Cardiac muscle cell (in vitro differentiated cells and primary cell): ENCODE results near the gene CXorf65. TPM values are rescaled to one million over a fixed set of nuclear protein-coding genes. Genes with fewer than 3 reads are reported as not detected.

ENCODE experiments used
- DNase-seq, 2 donors: peaks; one replicate each; pipeline versions ENCODE4 v3.0.0 to v3.0.0-alpha.2; 2010 to 2017; ENCODE audit warnings: low read depth in 1 of 2, low spot score in 1 of 2
- H3K27ac ChIP-seq: fragments of 200-600 bp; sonication (generic); 2 replicates; pipeline ENCODE4 v1.5.1; 2016
- H3K27me3 ChIP-seq: fragments of 200-600 bp; sonication (generic); 2 replicates; pipeline ENCODE4 v1.6.0; 2016; ENCODE audit warnings: control low read depth
- H3K36me3 ChIP-seq: fragments of 200-600 bp; sonication (generic); 2 replicates; pipeline ENCODE4 v1.5.1; 2016; ENCODE audit warnings: control low read depth
- H3K4me1 ChIP-seq: fragments of 200-600 bp; sonication (generic); 2 replicates; pipeline ENCODE4 v1.8.1; 2017; ENCODE audit warnings: low read depth, mild to moderate bottlenecking, mixed run types
- H3K4me3 ChIP-seq: fragments of 200-600 bp; sonication (generic); 2 replicates; pipeline ENCODE4 v1.5.1; 2016; ENCODE audit warnings: mild to moderate bottlenecking
- H3K9me3 ChIP-seq: fragments of 200-600 bp; sonication (generic); 2 replicates; pipeline ENCODE4 v1.5.1; 2017; ENCODE audit warnings: low read depth, mild to moderate bottlenecking, control low read depth
- CTCF ChIP-seq: IDR thresholded peaks from 2 replicates; pipeline ENCODE4 v1.5.1; 2012; ENCODE audit warnings: low read depth, mild to moderate bottlenecking, low read length
- polyA plus RNA-seq: library from polyadenylated mRNA; unstranded; fragments of >200 nt; fragmentation: Nextera tagmentation; extraction: Ambion mirVana; gene quantifications from 2 replicates; pipeline ENCODE4 v1.2.1, GENCODE V29; 2016
- total RNA-seq: library from RNA; depleted of rRNA; stranded (reverse); fragments of >200 nt; gene quantifications from 2 replicates; pipeline ENCODE4 v1.2.3, GENCODE V29; 2016

The CXorf65 gene
- total and polyA plus RNA-seq, 2 experiments from 2014 or later, result not detected

- no peaks in the 10 kb centered on the region for H3K9me3 ChIP-seq
- TF ChIP-seq CTCF, result peak; percentile 76
- no peaks in the 10 kb centered on the region for H3K4me1 ChIP-seq
- no peaks in the 10 kb centered on the region for H3K27me3 ChIP-seq
- H3K4me3 ChIP-seq, result no peak overlapping the region
- H3K36me3 ChIP-seq, result peaks cover 6% of the 10 kb centered on the region
- H3K27ac ChIP-seq, result no peak overlapping the region
- DNase-seq, result peak; percentile 64 to 68
These were observed 22.6 kb upstream of the CXorf65 start for GRCh38 chrX:71128915-71129765.

DNA sequence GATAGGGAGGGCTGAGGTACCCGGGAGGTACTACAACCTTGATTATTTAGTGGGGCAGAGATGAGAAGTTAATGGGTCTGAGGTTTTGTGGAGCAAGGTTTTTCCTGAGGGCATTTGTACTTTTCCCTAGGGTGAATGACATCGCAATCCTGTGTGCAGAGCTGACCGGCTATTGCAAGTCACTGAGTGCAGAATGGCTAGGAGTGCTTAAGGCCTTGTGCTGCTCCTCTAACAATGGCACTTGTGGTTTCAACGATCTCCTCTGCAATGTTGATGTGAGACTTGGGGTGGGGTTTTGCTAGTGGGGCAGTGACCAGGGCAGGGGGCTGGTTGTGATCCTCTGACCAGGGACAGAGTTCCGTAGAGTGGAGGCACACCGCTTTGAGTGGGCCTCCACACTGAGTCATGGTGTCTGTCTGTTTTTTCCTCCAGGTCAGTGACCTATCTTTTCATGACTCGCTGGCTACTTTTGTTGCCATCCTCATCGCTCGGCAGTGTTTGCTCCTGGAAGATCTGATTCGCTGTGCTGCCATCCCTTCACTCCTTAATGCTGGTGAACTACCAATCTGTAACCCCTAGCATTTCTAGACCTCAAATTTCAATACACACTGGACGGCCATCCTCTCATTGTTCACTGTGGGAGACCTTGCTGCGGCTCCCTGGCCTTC lies 21.8 kb upstream of the CXorf65 start:
- H3K9me3 ChIP-seq, result no peaks in the 10 kb centered on the region
- H3K36me3 ChIP-seq, result peaks cover 6% of the 10 kb centered on the region
- peak in 1 of 2 donors; percentile 2 for DNase-seq

DNA sequence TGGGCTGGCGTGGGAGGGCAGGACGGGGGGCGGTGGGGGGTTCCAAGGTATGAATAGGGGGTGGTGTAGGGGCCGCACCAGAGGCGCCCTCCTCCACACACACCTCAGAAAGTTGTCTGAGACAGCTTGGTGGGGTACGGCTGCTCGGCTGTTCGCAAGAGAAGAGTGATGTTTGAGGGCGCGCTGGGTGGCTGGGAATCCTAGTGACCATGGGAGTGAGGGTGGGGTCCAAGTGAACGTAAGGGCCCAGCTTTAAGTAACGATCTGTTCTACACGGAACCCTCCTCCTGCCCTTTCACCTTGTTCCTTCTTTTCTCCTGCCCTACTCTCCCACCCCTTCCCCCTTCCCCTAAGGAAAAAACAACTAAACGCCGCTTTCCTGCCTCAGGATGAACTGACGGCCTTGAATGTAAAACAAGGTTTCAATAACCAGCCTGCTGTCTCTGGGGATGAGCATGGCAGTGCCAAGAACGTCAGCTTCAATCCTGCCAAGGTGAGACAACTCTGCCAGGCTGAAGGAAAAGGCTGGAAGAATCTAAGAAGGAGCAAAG lies 12.5 kb upstream of the CXorf65 start:
- Histone ChIP-seq H3K9me3 (no peaks in the 10 kb centered on the region), H3K36me3 (peaks cover 3% of the 10 kb centered on the region), H3K4me3 (peak overlapping the region; percentile 52), H3K27me3 (no peaks in the 10 kb centered on the region), H3K27ac (peak overlapping the region; percentile 90), H3K4me1 (no peaks in the 10 kb centered on the region)
- DNase-seq, result peak in 1 of 2 donors; percentile 9
- no peak for TF ChIP-seq CTCF

More for the DNA sequence above, 21.8 kb upstream of the CXorf65 start:
- H3K27me3 ChIP-seq, result no peaks in the 10 kb centered on the region
- no peaks in the 10 kb centered on the region for H3K4me1 ChIP-seq
- no peak overlapping the region for H3K27ac ChIP-seq
- TF ChIP-seq CTCF, result no peak
- H3K4me3 ChIP-seq, result no peak overlapping the region

DNA sequence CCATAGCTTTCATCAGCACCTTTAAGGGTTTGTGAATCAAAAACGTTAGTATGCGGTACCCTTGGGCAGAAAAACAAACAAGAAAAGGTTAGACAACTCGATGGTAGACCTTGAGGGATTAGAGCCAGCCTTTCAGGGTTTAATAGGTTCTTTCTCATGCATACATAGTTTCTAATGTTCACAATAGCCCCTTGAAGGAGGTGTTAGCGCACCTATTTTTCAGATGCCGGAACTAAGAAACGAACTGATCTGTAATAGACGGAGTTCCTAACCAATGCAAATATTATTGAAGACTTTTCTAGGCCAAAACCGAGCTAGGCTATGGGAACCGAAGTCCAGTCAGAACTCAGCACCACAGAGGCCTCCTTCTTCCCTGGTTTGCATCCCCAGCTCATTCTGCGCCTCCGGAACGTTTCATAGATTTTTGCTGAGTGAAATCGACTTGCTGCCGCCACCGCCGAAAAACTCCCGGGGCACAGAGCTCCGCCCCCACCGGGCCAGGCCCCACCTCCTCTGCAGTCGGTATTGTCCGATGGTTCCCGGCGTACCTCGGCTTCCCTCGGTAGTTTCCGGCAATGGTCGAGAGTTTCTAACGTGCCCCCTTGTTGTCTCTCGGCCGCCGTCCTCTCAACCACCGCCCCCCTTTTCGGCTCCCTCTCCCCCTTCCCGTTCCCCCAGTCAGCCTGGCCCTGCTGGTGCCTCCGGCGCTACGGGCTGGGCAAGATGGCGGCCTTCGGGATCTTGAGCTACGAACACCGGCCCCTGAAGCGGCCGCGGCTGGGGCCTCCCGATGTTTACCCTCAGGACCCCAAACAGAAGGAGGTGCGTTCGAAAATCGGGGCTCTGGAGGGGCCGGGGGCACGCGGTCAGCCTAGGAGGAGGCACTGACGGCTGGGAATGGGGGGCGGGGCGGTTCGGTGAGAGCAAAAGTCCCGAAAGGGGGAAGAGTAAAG lies 11.8 kb upstream of the CXorf65 start, which contains the start of gene MED12:
MED12 (plus strand) TSS at position 565 of the 953 bp plus-strand sequence; CDS start at position 724, 159 bp downstream.
- no peaks in the 10 kb centered on the region for H3K27me3 ChIP-seq
- peak; percentile 83 to 86 for DNase-seq
- TF ChIP-seq CTCF, result no peak
- peak within 1 kb of the TSS; percentile 52 for H3K4me3 ChIP-seq
- H3K9me3 ChIP-seq, result no peaks in the 10 kb centered on the region
- H3K36me3 ChIP-seq, result peaks cover 3% of the 10 kb centered on the region
- H3K27ac ChIP-seq, result peak within 1 kb of the TSS; percentile 90
- H3K4me1 ChIP-seq, result no peaks in the 10 kb centered on the region

DNA sequence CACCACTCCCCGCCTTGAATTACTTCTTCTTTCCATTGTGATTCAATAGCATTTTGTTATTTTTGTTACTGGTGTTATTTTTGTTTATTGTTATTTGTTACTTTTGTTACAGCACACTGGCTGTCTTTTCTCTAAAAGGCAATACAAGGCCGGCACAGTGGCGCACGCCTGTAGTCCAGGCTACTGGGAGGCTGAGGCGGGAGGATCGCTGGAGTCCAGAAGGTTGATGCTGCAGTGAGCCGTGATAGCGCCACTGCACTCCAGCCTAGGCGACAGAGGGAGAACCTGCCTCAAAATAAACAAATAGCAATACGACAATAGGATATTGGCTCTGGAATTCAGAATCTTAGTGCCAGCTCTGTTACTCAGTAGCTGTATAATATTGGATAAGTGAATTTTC lies 10.8 kb upstream of the CXorf65 start:
- TF ChIP-seq CTCF, result no peak
- no peaks in the 10 kb centered on the region for H3K9me3 ChIP-seq
- H3K36me3 ChIP-seq, result peaks cover 3% of the 10 kb centered on the region
- H3K4me3 ChIP-seq, result no peak overlapping the region
- H3K27ac ChIP-seq, result no peak overlapping the region
- DNase-seq, result no peak
- H3K27me3 ChIP-seq, result no peaks in the 10 kb centered on the region
- no peaks in the 10 kb centered on the region for H3K4me1 ChIP-seq
